Astrocyte of the cerebellum (primary cell): ENCODE results near the gene PKP3.

Experiments
- DNase-seq: peaks from one replicate; pipeline ENCODE4 v3.0.0-alpha.2; 2011; ENCODE audit warnings: low read depth
- H3K4me3 ChIP-seq: 2 replicates; pipeline ENCODE4 v1.5.1; 2011; ENCODE audit warnings: mild to moderate bottlenecking, low read depth, low read length, moderate library complexity
- in situ Hi-C: cut with HindIII; loops from 2 replicates; pipeline ENCODE4 v1.10.0; 2017; ENCODE audit warnings: low sequenced_read_pairs
- TF ChIP-seq, protein P1 (sequence below): IDR thresholded peaks from 2 replicates; pipeline ENCODE4 v1.5.1; 2012; ENCODE audit warnings: low read length, low read depth, moderate library complexity, mild to moderate bottlenecking; ENCODE audit errors: missing control alignments

Gene PKP3

GRCh38 chr11:441043-441417, 47.0 kb downstream of the PKP3 start:
- no peak overlapping the region for H3K4me3 ChIP-seq
- in situ Hi-C loops, result no loop called here
- TF ChIP-seq, protein P1, sequence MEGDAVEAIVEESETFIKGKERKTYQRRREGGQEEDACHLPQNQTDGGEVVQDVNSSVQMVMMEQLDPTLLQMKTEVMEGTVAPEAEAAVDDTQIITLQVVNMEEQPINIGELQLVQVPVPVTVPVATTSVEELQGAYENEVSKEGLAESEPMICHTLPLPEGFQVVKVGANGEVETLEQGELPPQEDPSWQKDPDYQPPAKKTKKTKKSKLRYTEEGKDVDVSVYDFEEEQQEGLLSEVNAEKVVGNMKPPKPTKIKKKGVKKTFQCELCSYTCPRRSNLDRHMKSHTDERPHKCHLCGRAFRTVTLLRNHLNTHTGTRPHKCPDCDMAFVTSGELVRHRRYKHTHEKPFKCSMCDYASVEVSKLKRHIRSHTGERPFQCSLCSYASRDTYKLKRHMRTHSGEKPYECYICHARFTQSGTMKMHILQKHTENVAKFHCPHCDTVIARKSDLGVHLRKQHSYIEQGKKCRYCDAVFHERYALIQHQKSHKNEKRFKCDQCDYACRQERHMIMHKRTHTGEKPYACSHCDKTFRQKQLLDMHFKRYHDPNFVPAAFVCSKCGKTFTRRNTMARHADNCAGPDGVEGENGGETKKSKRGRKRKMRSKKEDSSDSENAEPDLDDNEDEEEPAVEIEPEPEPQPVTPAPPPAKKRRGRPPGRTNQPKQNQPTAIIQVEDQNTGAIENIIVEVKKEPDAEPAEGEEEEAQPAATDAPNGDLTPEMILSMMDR, result no peak
- no peak for DNase-seq

DNA sequence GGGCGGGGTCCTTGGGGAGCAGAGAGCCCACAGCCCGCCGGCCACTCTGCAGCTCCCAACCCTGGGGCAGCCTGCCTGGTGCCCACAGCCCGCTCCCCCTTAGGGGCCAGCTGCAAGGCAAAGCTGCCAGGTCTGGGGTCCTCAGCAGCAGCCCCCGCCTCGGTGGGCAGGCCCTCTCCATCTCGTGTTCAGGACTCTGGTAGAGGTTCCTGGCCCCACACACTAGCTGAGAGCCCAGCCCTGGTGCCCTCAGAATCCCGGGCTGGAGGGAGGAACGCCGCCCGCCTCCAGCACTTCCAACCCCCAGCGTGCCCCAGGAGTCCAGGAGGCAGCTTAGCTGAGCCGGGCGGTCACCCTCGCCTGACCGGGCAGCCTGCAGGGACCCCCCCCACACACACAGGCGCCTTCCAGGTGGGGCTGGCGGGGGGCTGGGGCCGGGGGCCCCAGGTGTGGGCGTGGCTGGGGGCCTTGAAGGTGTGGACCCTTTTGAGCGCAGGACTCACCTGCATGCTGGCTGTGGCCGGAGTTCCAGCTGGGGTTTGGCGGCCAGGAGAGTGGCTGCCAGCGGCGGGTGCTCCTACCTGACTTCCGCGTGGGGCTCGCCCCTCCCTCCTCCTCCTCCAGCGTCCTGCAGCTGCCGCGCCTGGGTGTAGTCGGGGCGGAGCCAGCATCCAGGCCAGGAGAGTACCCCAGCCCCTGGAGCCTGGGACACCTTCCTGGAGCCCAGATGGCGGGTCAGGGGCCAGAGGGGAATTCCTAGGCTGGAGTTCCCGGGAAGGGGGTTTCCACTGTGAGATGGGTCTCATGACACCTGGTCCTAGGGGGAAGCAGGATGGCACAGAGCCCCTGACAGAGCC, 47.6 kb downstream of the PKP3 start, which contains the start of gene ANO9:
TSS of gene ANO9 (minus strand) at position 594 of the 857 bp plus-strand sequence. CDS start at position 509, 85 bp downstream.
- in situ Hi-C loops, result no loop called here
- TF ChIP-seq, protein P1, result no peak
- no peak within 1 kb of the TSS for H3K4me3 ChIP-seq
- no peak for DNase-seq

GRCh38 chr11:442611-443081, 48.6 kb downstream of the PKP3 start:
- in situ Hi-C loops, result no loop called here
- DNase-seq, result no peak
- TF ChIP-seq, protein P1, result no peak
- no peak overlapping the region for H3K4me3 ChIP-seq

DNA sequence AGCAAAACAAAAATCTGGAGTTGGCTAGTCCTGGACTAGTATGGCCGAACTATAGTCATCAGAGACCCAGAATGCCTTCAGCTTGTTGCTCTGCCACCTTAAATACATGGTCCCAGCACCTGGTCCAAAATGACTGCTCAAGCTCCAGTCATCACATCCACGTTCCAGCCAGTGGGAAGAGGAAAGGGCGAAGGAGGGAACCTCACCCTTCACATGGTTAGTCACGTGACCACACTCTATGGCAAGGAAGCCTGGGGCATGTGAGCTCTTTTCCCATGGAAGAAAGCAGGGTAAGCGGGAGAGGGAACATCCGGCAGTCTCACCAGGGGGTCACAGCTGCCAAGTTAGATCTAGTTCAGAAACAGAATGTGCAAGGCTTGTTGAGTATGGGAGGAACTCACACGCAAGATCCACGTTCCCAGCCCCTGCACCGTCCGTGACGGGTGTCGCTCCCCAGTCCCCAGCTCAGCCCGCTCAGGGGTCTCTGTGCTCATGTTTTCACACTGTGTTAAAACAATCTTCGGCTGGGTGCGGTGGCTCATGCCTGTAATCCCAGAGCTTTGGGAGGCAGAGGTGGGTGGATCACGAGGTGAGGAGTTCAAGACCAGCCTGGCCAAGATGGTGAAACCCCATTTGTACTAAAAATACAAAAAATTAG, 49.7 kb downstream of the PKP3 start:
- DNase-seq, result no peak
- in situ Hi-C loops, result no loop called here
- H3K4me3 ChIP-seq, result no peak overlapping the region
- TF ChIP-seq, protein P1, result no peak

DNA sequence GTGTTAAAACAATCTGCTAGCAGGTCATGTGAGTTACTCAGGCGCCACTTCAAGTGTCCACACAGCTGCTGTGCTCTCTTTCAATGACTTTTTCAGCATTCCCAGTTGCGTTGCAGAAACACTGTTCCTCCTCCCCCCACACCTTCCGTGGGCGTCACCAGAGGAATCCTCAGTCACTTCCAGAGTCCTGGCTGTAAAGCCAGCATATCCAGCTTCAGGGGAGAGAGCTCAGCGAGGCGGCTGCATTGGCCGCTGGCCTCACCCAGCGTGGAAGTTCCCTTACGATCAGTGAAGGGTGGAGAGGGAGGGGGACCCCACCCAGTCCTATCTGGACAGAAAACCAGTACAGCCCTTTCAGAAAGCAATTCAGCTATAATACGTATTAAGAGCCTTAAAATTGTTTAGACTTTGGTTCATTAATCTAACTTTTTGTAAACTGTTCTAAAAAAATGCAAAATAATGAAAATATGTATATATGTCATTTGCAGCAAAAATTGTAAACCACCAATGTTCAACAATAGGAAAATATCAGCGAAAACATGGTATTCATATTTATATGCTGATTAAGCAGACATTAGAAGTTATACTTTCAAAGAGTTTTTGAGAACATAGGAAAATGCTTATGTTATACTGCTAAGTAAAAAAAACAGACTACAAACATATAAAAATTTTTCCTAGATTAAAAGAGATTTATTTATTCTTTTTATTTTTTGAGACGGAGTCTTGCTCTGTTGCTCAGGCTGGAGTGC, 50.6 kb downstream of the PKP3 start:
- no peak overlapping the region for H3K4me3 ChIP-seq
- in situ Hi-C loops, result no loop called here
- DNase-seq, result no peak
- TF ChIP-seq, protein P1, result no peak
